ENCODE measurements around the gene KBTBD7. TPM values are rescaled to one million over a fixed set of nuclear protein-coding genes. Genes with fewer than 3 reads are reported as not detected.
A peak's percentile ranks its signal among the peaks of the same experiment; 100 is the strongest.
"Not testable (repeated sequence)": the region's sequence is repeated elsewhere in the genome, so short reads cannot be mapped to it uniquely, and the experiment has no call there.

Gene KBTBD7
- total and polyA plus RNA-seq, 2 of the 8 experiments (the other 6 are each of a cell fraction or from before 2014, with no cell fraction given) = 10.2 to 17.4 TPM

GRCh38 chr13:41175576-41175975, 18.8 kb downstream of the KBTBD7 start:
- H3K27ac ChIP-seq (ENCODE audit: low read depth, low read length); H3K79me2 ChIP-seq (ENCODE audit: control insufficient read depth in 1 of 2, insufficient read depth in 2 of 2, low read length in 2 of 2); H3K4ac ChIP-seq (replicated peaks; ENCODE audit: insufficient read length, low read depth, low read length); H2BK12ac ChIP-seq (ENCODE audit: low read depth, low read length); H2AFZ ChIP-seq (ENCODE audit: low read length); POLR2A ChIA-PET (ENCODE audit: partially characterized antibody); H2AK5ac ChIP-seq (ENCODE audit: low read depth, low read length); H3K4me2 ChIP-seq (ENCODE audit: insufficient read depth in 1 of 2, low read depth in 2 of 2, low read length in 2 of 2); H3K23me2 ChIP-seq (ENCODE audit: low read depth, low read length); H3K4me1 ChIP-seq (replicated peaks in 1 of 4; ENCODE audit: control insufficient read depth in 3 of 4, insufficient read depth in 4 of 4, low read length in 3 of 4); H3K56ac ChIP-seq (replicated peaks; ENCODE audit: insufficient read length, low read depth, low read length); H3K14ac ChIP-seq (ENCODE audit: insufficient read length); H3K23ac ChIP-seq (ENCODE audit: insufficient read length); H3K9ac ChIP-seq (replicated peaks in 1 of 4; ENCODE audit: extremely low read depth in 1 of 4, low read depth in 3 of 4, low read length in 3 of 4); H4K91ac ChIP-seq (replicated peaks; ENCODE audit: insufficient read length, low read length); H2BK15ac ChIP-seq (ENCODE audit: low read length); H3K18ac ChIP-seq (ENCODE audit: extremely low read depth, low read length); H4K5ac ChIP-seq (ENCODE audit: insufficient read length, low read depth, low read length); H4K8ac ChIP-seq (ENCODE audit: extremely low read depth, insufficient read depth, low read length); H2BK120ac ChIP-seq (replicated peaks; ENCODE audit: low read depth, low read length); H2BK5ac ChIP-seq (ENCODE audit: low read depth, low read length); H4K20me1 ChIP-seq (replicated peaks in 1 of 2; ENCODE audit: control insufficient read depth in 1 of 2, insufficient read depth in 2 of 2, low read length in 2 of 2); FAIRE-seq; H3K36me3 ChIP-seq (ENCODE audit: control insufficient read depth in 2 of 4, insufficient read depth in 4 of 4, low read length in 3 of 4); H3K4me3 ChIP-seq (ENCODE audit: extremely low read depth in 1 of 4, insufficient read depth in 2 of 4, low read depth in 3 of 4, low read length in 4 of 4); CTCF ChIA-PET (ENCODE audit: partially characterized antibody); H3K79me1 ChIP-seq (ENCODE audit: low read depth, low read length); DNase-seq (ENCODE audit: low read depth in 1 of 2, low spot score in 2 of 2); H3K27me3 ChIP-seq (replicated peaks in 1 of 4; ENCODE audit: control insufficient read depth in 3 of 4, extremely low read depth in 1 of 4, insufficient read depth in 3 of 4, low read length in 3 of 4); H2BK20ac ChIP-seq (ENCODE audit: low read length): not testable (repeated sequence)
- WGBS, 2 experiments (ENCODE audit: extremely low coverage in 1 of 2, insufficient coverage in 1 of 2, insufficient read length in 1 of 2, insufficient replicate concordance in 2 of 2, low coverage in 1 of 2, low lambda C conversion rate in 2 of 2, missing lambda C conversion rate in 1 of 2) = 84% methylated on average over 8 of the region's 8 CpGs; no CpG with 5 or more reads in 1 of the 2 experiments
- peak in 1 of 2 experiments; percentile 82; a peak in 1 of 3 replicates for TF ChIP-seq EP300 (IDR thresholded peaks at IDR 0.05; ENCODE audit: borderline replicate concordance in 1 of 2, low read depth in 2 of 2, low read length in 2 of 2)
- peaks cover 12 to 14% of the 10 kb centered on the region in 2 experiments; a peak in 3 of 4 replicates for H3K9me3 ChIP-seq (ENCODE audit: insufficient read depth in 2 of 2, low read depth in 1 of 2, low read length in 1 of 2)
